Stimulated activated effector memory CD8-positive, alpha-beta T cell treated with anti-CD3 and anti-CD28 coated beads, Interleukin-12 subunit alpha, Interleukin-12 subunit beta, amount 100 ng/mL, for 72 hours (primary cell): Measurements from ENCODE around the gene MROH2A.
"Not testable (repeated sequence)": the region's sequence is repeated elsewhere in the genome, so short reads cannot be mapped to it uniquely, and the experiment has no call there.

Experiments used
- ATAC-seq: fragments of 150-1000 bp; cut with Tn5 transposase; 2 replicates; pipeline ENCODE4 v1.10.0; 2021
- DNase-seq, 2 donors: peaks; one replicate each; pipeline ENCODE4 v3.0.0; 2021 to 2022; ENCODE audit warnings: low spot score in 2 of 2
- H3K27ac Mint-ChIP-seq: one replicate; pipeline ENCODE4 v1.8.0; 2022; ENCODE audit warnings: mild to moderate bottlenecking, mixed read lengths
- H3K36me3 Mint-ChIP-seq: one replicate; pipeline ENCODE4 v1.8.0; 2022; ENCODE audit warnings: mild to moderate bottlenecking, mixed read lengths
- H3K4me1 Mint-ChIP-seq: one replicate; pipeline ENCODE4 v1.8.0; 2022; ENCODE audit warnings: mixed read lengths
- H3K4me3 Mint-ChIP-seq: one replicate; pipeline ENCODE4 v1.8.0; 2022; ENCODE audit warnings: mild to moderate bottlenecking, mixed read lengths
- H3K9me3 Mint-ChIP-seq: one replicate; pipeline ENCODE4 v1.8.0; 2022; ENCODE audit warnings: mixed read lengths

The MROH2A gene, protein sequence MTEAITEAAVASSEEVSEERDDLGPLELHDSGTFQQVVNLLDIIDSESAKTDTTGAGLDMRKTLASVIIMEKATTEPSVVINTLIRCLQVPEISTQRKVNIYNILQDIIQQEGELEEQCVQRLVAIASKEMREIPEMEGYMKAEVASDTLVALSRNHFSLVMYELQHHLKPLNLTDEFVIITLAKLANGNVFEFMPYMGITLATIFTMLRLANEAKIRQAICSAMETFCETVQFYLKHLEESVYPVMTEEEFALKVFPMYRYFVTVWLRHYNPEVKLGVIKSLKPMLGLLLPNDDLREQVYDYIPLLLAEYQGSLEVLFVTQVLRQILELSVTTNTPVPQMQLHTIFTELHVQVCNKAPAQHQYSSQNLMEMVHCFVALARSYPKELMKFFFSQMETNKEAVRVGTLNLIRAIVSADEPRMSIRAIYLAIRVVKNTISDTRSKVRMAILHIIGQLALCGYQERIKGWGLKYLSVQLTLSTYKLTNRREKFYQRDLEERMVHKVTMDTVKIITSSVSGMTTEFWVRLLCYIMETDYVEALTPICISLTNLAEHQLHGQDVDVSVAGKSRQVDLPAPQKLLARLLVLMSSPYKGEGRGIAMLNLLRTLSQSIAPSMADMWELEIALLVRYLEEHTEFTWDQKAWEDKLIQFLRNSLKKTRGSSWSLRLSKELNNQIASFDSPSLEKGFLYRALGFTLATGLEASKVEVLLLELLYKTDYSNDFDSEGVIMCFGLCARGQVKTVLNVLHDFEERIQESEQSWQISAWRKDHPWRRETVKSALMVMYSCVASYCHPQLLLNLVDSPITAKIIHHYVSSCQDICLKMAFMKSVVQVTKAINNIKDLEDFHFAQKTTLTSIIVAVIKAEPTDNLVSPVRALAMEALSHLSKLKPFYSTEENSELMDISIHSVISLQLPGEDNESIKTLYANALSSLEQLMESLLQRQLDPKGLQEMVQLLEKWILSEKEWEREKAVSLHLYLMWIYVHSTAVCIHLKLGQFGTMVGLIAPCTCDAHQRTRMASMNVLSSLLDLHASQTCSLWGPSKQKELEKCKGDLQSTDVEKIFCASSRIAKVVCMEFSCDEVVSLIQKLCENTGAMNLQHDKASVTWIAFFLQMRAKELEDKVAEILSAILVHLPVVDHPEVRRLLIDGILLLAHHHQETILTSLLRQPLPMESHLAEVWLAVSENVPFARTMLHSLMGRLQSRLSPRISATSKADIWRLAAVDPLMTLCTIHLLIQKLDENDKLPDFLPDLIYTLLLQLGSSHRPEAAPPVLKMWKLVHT (N-terminal part only)

DNA sequence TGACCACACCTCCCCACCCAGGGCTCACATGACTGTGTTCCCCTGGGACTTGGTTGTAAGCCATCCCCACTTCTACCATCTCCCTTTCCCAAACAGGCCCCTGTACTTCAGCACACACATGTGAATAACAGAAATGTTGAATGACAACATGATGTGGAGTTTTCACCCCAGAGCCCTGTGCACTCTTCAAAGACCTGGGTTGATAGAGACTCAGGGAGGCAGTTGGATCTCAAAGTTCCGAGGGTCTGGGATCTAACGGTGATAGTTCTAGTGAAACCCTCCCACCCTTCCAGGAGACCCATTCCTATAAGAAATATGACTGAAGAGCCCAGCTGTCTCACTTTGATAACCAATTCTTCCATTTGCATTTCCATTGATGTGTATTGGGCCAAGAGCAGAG lies at the start of gene MROH2A:
Gene MROH2A (plus strand): TSS at position 301 of the 400 bp plus-strand sequence. CDS start 1,029 bp downstream, outside the sequence.
- Mint-ChIP-seq H3K27ac (no peak within 1 kb of the TSS), H3K4me1 (no peaks in the 10 kb centered on the region), H3K36me3 (no peaks in the 10 kb centered on the region), H3K4me3 (no peak within 1 kb of the TSS), H3K9me3 (peaks cover 11% of the 10 kb centered on the region)
- no peak for ATAC-seq
- DNase-seq, result no peak

DNA sequence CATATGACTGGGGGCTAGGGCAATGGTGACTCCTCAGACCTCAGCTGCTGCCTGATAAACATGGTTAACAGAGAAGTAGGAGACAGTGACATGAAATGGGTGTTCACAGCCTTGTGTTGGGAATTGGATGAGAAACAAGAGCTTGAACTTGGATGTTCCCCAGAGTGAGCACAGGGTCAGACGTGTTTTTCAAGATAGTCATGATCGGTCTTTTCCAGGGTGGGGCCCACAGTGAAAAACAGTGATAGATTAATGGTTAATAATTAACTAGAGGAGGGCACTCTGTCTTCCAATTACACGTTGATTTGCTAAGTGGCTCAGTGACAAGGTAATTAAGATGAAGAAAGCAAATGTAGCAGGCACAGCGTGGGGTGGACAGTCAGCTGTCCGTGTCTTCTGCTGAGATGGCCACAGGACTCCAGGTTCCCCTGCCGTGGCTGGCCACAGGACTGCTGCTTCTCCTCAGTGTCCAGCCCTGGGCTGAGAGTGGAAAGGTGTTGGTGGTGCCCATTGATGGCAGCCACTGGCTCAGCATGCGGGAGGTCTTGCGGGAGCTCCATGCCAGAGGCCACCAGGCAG lies 49.3 kb upstream of the MROH2A start, which contains the start of gene UGT1A3:
Gene UGT1A3 (plus strand): TSS at position 320 of the 579 bp plus-strand sequence. CDS start 85 bp downstream, at position 405.
- no peak within 1 kb of the TSS for H3K27ac Mint-ChIP-seq
- no peaks in the 10 kb centered on the region for H3K9me3 Mint-ChIP-seq
- H3K4me1 Mint-ChIP-seq, result no peaks in the 10 kb centered on the region
- ATAC-seq, result no peak
- DNase-seq, result no peak
- no peak within 1 kb of the TSS for H3K4me3 Mint-ChIP-seq
- no peaks in the 10 kb centered on the region for H3K36me3 Mint-ChIP-seq

DNA sequence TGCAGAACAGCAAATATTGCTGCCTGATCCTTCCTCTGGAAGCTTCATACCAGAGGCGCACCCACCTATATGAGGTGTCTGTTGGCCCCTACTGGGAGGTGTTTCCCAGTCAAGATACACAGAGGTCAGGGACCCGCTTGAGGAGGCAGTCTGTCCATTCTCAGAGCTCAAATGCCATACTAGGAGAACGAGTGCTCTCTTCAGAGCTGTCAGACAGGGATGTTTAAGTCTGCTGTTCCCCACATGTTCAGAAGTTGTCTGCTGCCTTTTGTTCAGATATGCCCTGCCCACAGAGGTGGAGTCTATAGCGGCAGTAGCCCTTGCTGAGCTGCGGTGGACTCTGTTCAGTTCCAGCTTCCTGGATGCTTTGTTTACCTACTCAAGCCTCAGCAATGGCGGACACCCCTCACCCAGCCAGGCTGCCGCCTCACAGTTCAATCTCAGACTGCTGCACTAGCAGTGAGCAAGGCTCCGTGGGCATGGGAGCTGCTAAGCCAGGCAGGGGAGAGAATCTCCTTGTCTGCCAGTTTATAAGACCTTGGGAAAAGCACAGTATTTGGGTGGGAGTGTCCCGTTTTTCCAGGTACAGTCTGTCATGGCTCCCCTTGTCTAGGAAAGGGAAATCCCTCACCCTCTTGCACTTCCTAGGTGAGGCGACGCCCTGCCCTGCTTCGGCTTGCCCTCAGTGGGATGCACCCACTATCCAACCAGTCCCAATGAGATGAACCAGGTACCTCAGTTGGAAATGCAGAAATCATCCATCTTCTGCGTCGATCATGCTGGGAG lies 41.1 kb upstream of the MROH2A start:
- not testable (repeated sequence) for ATAC-seq, H3K4me1 Mint-ChIP-seq, H3K27ac Mint-ChIP-seq, H3K36me3 Mint-ChIP-seq, DNase-seq, H3K4me3 Mint-ChIP-seq, H3K9me3 Mint-ChIP-seq

GRCh38 chr2:233740870-233741269 lies 37.3 kb upstream of the MROH2A start:
- ATAC-seq (no peak), DNase-seq (no peak)
- Mint-ChIP-seq H3K27ac (no peak overlapping the region), H3K4me1 (no peaks in the 10 kb centered on the region), H3K36me3 (no peaks in the 10 kb centered on the region), H3K4me3 (no peak overlapping the region), H3K9me3 (no peaks in the 10 kb centered on the region)

GRCh38 chr2:233743464-233744259 lies 34.5 kb upstream of the MROH2A start:
- Mint-ChIP-seq H3K4me3 (no peak overlapping the region), H3K27ac (no peak overlapping the region), H3K9me3 (no peaks in the 10 kb centered on the region), H3K36me3 (no peaks in the 10 kb centered on the region), H3K4me1 (no peaks in the 10 kb centered on the region)
- ATAC-seq (no peak), DNase-seq (no peak)

- Mint-ChIP-seq H3K36me3 (no peaks in the 10 kb centered on the region), H3K27ac (no peak overlapping the region), H3K4me3 (no peak overlapping the region), H3K9me3 (peaks cover 6% of the 10 kb centered on the region), H3K4me1 (no peaks in the 10 kb centered on the region)
- DNase-seq (no peak), ATAC-seq (no peak)
Measured at GRCh38 chr2:233745073-233745755, 32.9 kb upstream of the MROH2A start.

GRCh38 chr2:233745838-233746237 lies 32.3 kb upstream of the MROH2A start:
- not testable (repeated sequence) for H3K36me3 Mint-ChIP-seq, H3K4me1 Mint-ChIP-seq, H3K9me3 Mint-ChIP-seq, H3K4me3 Mint-ChIP-seq, DNase-seq, ATAC-seq, H3K27ac Mint-ChIP-seq

- H3K4me1 Mint-ChIP-seq, result no peaks in the 10 kb centered on the region
- no peak overlapping the region for H3K27ac Mint-ChIP-seq
- H3K36me3 Mint-ChIP-seq, result no peaks in the 10 kb centered on the region
- H3K4me3 Mint-ChIP-seq, result no peak overlapping the region
- ATAC-seq, result no peak
- no peak for DNase-seq
- peaks cover 10% of the 10 kb centered on the region for H3K9me3 Mint-ChIP-seq
Measured at GRCh38 chr2:233746475-233747282, 31.5 kb upstream of the MROH2A start.

- H3K4me3 Mint-ChIP-seq, result no peak overlapping the region
- no peak overlapping the region for H3K27ac Mint-ChIP-seq
- H3K9me3 Mint-ChIP-seq, result peaks cover 11% of the 10 kb centered on the region
- H3K36me3 Mint-ChIP-seq, result no peaks in the 10 kb centered on the region
- no peaks in the 10 kb centered on the region for H3K4me1 Mint-ChIP-seq
- ATAC-seq (no peak), DNase-seq (no peak)
Measured at GRCh38 chr2:233747283-233747544, 30.9 kb upstream of the MROH2A start.

DNA sequence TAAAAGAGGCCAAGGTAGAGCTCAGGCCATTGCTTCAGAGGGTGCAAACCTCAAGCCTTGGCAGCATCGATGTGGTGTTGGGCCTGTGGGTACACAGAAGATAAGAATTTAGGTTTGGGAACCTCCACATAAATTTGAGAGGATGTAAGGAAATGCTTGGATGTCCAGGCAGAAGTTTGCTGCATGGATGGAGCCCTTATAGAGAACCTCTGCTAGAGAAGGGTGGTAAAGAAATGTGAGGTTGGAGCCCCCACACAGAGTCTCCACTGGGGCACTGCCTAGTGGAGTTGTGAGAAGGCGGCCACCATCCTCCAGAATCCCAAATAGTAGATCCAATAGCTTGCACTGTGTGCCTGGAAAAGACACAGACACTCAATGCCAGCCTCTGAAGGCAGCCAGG lies 27.4 kb upstream of the MROH2A start:
- not testable (repeated sequence) for H3K27ac Mint-ChIP-seq, ATAC-seq, DNase-seq, H3K4me3 Mint-ChIP-seq, H3K4me1 Mint-ChIP-seq, H3K36me3 Mint-ChIP-seq
- peaks cover 11% of the 10 kb centered on the region for H3K9me3 Mint-ChIP-seq

- not testable (repeated sequence) for DNase-seq, ATAC-seq, H3K36me3 Mint-ChIP-seq
Measured at GRCh38 chr2:233751212-233752009, 26.7 kb upstream of the MROH2A start.

More at GRCh38 chr2:233751212-233752009, 26.7 kb upstream of the MROH2A start:
- H3K27ac Mint-ChIP-seq, H3K4me3 Mint-ChIP-seq, H3K4me1 Mint-ChIP-seq: not testable (repeated sequence)
- H3K9me3 Mint-ChIP-seq, result peaks cover 11% of the 10 kb centered on the region
